ENCODE results near the gene AKAP13. TPM values are rescaled to one million over a fixed set of nuclear protein-coding genes. Genes with fewer than 3 reads are reported as not detected.
A peak's percentile ranks its signal among the peaks of the same experiment; 100 is the strongest.
"Not testable (repeated sequence)": the region's sequence is repeated elsewhere in the genome, so short reads cannot be mapped to it uniquely, and the experiment has no call there.

Gene AKAP13
- total RNA-seq, 1 experiment from 2014 or later = 54.5 TPM

DNA sequence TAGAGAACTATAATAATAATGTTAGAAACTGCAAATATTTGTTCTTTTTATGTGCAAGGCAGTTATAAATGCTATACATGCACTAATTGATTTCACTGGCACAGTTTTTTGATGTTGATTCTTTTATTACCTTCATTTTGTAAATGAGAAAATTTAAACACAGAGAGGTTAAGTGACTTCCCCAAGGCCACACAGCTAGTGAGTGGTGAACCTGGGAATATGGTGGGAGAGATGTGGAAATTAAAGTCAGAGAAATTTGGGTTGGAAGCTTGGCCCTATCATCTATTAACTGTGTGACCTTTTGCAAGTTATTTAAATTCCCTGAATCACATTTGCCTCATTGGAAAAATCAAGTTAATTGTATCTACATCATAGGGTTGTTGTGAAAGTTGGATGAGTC lies 39.6 kb upstream of the AKAP13 start:
- no peak for DNase-seq (ENCODE audit: low spot score)
- Histone ChIP-seq H3K36me3 (ENCODE audit: insufficient read depth, low read length, poor library complexity, severe bottlenecking) (no peaks in the 10 kb centered on the region), H3K27me3 (replicated peaks; ENCODE audit: insufficient read depth, low read depth, low read length, poor library complexity) (no peaks in the 10 kb centered on the region), H3K4me3 (ENCODE audit: low read depth, low read length, poor library complexity, severe bottlenecking) (no peak overlapping the region), H3K27ac (ENCODE audit: low read depth, low read length, poor library complexity, severe bottlenecking) (no peak overlapping the region), H3K9me3 (ENCODE audit: low read depth, low read length, poor library complexity, severe bottlenecking) (no peaks in the 10 kb centered on the region), H3K4me1 (ENCODE audit: insufficient read depth, low read length, poor library complexity, severe bottlenecking) (no peaks in the 10 kb centered on the region)
- ChIA-PET CTCF (no interaction called here), POLR2A (ENCODE audit: low non-redundant PET) (no interaction called here)
- TF ChIP-seq EZH2 (IDR thresholded peaks at IDR 0.05; ENCODE audit: borderline replicate concordance, low read depth, low read length, poor library complexity, severe bottlenecking) = no peak
- TF ChIP-seq, protein P1, sequence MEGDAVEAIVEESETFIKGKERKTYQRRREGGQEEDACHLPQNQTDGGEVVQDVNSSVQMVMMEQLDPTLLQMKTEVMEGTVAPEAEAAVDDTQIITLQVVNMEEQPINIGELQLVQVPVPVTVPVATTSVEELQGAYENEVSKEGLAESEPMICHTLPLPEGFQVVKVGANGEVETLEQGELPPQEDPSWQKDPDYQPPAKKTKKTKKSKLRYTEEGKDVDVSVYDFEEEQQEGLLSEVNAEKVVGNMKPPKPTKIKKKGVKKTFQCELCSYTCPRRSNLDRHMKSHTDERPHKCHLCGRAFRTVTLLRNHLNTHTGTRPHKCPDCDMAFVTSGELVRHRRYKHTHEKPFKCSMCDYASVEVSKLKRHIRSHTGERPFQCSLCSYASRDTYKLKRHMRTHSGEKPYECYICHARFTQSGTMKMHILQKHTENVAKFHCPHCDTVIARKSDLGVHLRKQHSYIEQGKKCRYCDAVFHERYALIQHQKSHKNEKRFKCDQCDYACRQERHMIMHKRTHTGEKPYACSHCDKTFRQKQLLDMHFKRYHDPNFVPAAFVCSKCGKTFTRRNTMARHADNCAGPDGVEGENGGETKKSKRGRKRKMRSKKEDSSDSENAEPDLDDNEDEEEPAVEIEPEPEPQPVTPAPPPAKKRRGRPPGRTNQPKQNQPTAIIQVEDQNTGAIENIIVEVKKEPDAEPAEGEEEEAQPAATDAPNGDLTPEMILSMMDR (conservative IDR thresholded peaks at IDR 0.05; ENCODE audit: low read depth, low read length) = no peak
- BruUV-seq (replicated peaks) = no TSS peak
- intact Hi-C loops (cut with micrococcal nuclease; ENCODE audit: unreplicated experiment) = no loop called here

DNA sequence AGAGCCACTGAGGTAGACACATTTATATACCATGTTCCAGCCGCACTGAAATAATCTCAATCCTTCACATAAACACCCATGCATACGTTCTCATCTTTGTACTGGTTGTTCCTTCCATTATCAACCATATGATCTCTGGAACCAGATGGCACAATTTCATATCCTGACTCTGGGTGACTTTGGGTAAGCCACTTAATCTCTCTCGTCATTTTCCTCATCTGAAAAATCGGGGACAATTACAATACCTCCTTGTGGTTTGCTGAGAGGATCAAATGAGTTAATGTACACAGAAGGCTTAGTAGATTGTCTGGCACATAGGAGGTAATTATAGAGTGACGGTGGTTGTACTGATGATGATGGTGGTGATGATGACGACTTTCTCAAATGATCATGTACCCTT lies 38.2 kb upstream of the AKAP13 start:
- H3K36me3 ChIP-seq (ENCODE audit: insufficient read depth, low read length, poor library complexity, severe bottlenecking); H3K4me3 ChIP-seq (ENCODE audit: low read depth, low read length, poor library complexity, severe bottlenecking); CTCF ChIA-PET; DNase-seq (ENCODE audit: low spot score); BruUV-seq (replicated peaks); H3K27me3 ChIP-seq (replicated peaks; ENCODE audit: insufficient read depth, low read depth, low read length, poor library complexity); intact Hi-C loops (cut with micrococcal nuclease; ENCODE audit: unreplicated experiment); H3K27ac ChIP-seq (ENCODE audit: low read depth, low read length, poor library complexity, severe bottlenecking); POLR2A ChIA-PET (ENCODE audit: low non-redundant PET); H3K9me3 ChIP-seq (ENCODE audit: low read depth, low read length, poor library complexity, severe bottlenecking); H3K4me1 ChIP-seq (ENCODE audit: insufficient read depth, low read length, poor library complexity, severe bottlenecking): not testable (repeated sequence)

DNA sequence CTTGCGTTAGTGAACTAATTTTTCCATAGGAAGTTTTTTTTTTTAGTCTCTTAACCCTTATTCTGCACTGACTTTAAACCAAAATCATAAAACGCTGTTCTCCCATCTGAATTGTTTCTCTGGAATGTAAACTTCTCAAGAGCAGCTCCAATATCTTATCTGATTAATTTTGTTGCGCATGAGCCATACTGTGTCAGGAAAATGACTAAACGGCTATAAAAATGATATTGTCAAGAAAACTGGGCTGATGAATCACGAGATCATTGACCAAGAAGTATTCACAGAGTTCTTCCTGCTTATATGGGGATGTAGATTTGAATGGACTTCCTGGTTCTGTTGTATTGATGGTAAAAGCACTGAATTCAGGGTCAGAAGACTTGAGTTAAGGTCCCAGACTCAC lies 37.0 kb upstream of the AKAP13 start:
- POLR2A ChIA-PET (ENCODE audit: low non-redundant PET); BruUV-seq (replicated peaks); H3K27ac ChIP-seq (ENCODE audit: low read depth, low read length, poor library complexity, severe bottlenecking); H3K4me3 ChIP-seq (ENCODE audit: low read depth, low read length, poor library complexity, severe bottlenecking); H3K9me3 ChIP-seq (ENCODE audit: low read depth, low read length, poor library complexity, severe bottlenecking); H3K4me1 ChIP-seq (ENCODE audit: insufficient read depth, low read length, poor library complexity, severe bottlenecking); CTCF ChIA-PET; H3K27me3 ChIP-seq (replicated peaks; ENCODE audit: insufficient read depth, low read depth, low read length, poor library complexity); intact Hi-C loops (cut with micrococcal nuclease; ENCODE audit: unreplicated experiment); H3K36me3 ChIP-seq (ENCODE audit: insufficient read depth, low read length, poor library complexity, severe bottlenecking): not testable (repeated sequence)
- DNase-seq (ENCODE audit: low spot score) = peak; percentile 52

- H3K27me3 ChIP-seq (replicated peaks; ENCODE audit: insufficient read depth, low read depth, low read length, poor library complexity); H3K27ac ChIP-seq (ENCODE audit: low read depth, low read length, poor library complexity, severe bottlenecking); POLR2A ChIA-PET (ENCODE audit: low non-redundant PET); H3K9me3 ChIP-seq (ENCODE audit: low read depth, low read length, poor library complexity, severe bottlenecking); BruUV-seq (replicated peaks); H3K4me3 ChIP-seq (ENCODE audit: low read depth, low read length, poor library complexity, severe bottlenecking); H3K36me3 ChIP-seq (ENCODE audit: insufficient read depth, low read length, poor library complexity, severe bottlenecking); H3K4me1 ChIP-seq (ENCODE audit: insufficient read depth, low read length, poor library complexity, severe bottlenecking); intact Hi-C loops (cut with micrococcal nuclease; ENCODE audit: unreplicated experiment); DNase-seq (ENCODE audit: low spot score): not testable (repeated sequence)
- CTCF ChIA-PET = interaction anchor here (0.7 kb wide), 1 partner anchor 224 kb away, joined by 3 read pairs; no protein-coding TSS in a partner anchor
Observed at GRCh38 chr15:85344241-85344640, 36.2 kb upstream of the AKAP13 start.

- H3K4me1 ChIP-seq (ENCODE audit: insufficient read depth, low read length, poor library complexity, severe bottlenecking); H3K9me3 ChIP-seq (ENCODE audit: low read depth, low read length, poor library complexity, severe bottlenecking); DNase-seq (ENCODE audit: low spot score); CTCF ChIA-PET; POLR2A ChIA-PET (ENCODE audit: low non-redundant PET); H3K36me3 ChIP-seq (ENCODE audit: insufficient read depth, low read length, poor library complexity, severe bottlenecking); BruUV-seq (replicated peaks); H3K27ac ChIP-seq (ENCODE audit: low read depth, low read length, poor library complexity, severe bottlenecking); H3K4me3 ChIP-seq (ENCODE audit: low read depth, low read length, poor library complexity, severe bottlenecking); H3K27me3 ChIP-seq (replicated peaks; ENCODE audit: insufficient read depth, low read depth, low read length, poor library complexity); intact Hi-C loops (cut with micrococcal nuclease; ENCODE audit: unreplicated experiment): not testable (repeated sequence)
Observed at GRCh38 chr15:85344653-85345114, 35.7 kb upstream of the AKAP13 start.

DNA sequence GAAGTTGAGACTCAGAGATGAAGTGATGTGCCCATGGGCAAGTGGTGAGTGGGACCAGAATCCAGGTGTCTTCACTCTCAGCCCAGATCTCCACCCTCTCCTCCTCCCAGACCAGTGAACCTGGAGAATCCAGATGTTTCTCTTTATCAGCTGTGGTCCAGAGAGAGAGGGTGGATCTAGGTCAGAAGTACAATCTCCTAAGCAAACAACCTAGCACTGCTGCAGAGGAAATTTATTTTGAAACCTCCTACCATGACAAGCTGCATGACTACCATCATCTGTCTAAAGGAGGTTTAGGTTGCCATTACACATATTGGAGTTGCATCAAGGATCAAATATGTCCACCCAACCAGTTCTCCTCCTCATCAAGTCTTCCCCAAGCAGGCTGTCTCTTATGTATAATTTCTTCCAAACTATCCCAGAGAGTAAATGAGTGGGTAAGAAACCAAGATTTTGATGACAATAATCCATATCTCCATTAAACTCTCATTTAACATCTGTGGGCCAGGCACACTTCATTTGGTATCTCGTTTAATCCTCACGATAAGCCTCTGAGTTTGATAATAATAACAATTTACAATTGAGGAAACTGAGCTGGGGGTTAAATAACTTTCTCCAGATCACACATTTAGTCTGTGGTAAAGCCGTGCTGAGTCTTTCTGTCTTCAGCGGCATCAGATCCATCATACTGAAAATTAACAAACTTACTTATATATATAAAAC lies 35.0 kb upstream of the AKAP13 start:
- H3K9me3 ChIP-seq (ENCODE audit: low read depth, low read length, poor library complexity, severe bottlenecking); intact Hi-C loops (cut with micrococcal nuclease; ENCODE audit: unreplicated experiment); CTCF ChIA-PET; H3K27me3 ChIP-seq (replicated peaks; ENCODE audit: insufficient read depth, low read depth, low read length, poor library complexity); POLR2A ChIA-PET (ENCODE audit: low non-redundant PET); H3K27ac ChIP-seq (ENCODE audit: low read depth, low read length, poor library complexity, severe bottlenecking); H3K4me3 ChIP-seq (ENCODE audit: low read depth, low read length, poor library complexity, severe bottlenecking); BruUV-seq (replicated peaks); DNase-seq (ENCODE audit: low spot score); H3K36me3 ChIP-seq (ENCODE audit: insufficient read depth, low read length, poor library complexity, severe bottlenecking); H3K4me1 ChIP-seq (ENCODE audit: insufficient read depth, low read length, poor library complexity, severe bottlenecking): not testable (repeated sequence)

- H3K4me1 ChIP-seq (ENCODE audit: insufficient read depth, low read length, poor library complexity, severe bottlenecking); H3K9me3 ChIP-seq (ENCODE audit: low read depth, low read length, poor library complexity, severe bottlenecking); BruUV-seq (replicated peaks); H3K27ac ChIP-seq (ENCODE audit: low read depth, low read length, poor library complexity, severe bottlenecking); intact Hi-C loops (cut with micrococcal nuclease; ENCODE audit: unreplicated experiment); DNase-seq (ENCODE audit: low spot score); CTCF ChIA-PET; H3K36me3 ChIP-seq (ENCODE audit: insufficient read depth, low read length, poor library complexity, severe bottlenecking); POLR2A ChIA-PET (ENCODE audit: low non-redundant PET); H3K4me3 ChIP-seq (ENCODE audit: low read depth, low read length, poor library complexity, severe bottlenecking); H3K27me3 ChIP-seq (replicated peaks; ENCODE audit: insufficient read depth, low read depth, low read length, poor library complexity): not testable (repeated sequence)
Observed at GRCh38 chr15:85346462-85347084, 33.8 kb upstream of the AKAP13 start.

Measured in A673 (cell line).